WTC11 (cell line): ENCODE data around the gene CORO2B. TPM values are rescaled to one million over a fixed set of nuclear protein-coding genes. Genes with fewer than 3 reads are reported as not detected.

Source experiments
- ATAC-seq: fragments of 200-7000 bp; cut with Tn5 transposase; 2 replicates; pipeline ENCODE4 v1.10.0; 2021; ENCODE audit warnings: mild to moderate bottlenecking, moderate library complexity
- CTCF ChIA-PET: fragments of 300-600 bp; sonication (Branson Sonifier 250); formaldehyde crosslinking; loops from one replicate; lab custom pipeline; 2021; ENCODE audit warnings: antibody characterized with exemption; lab: Charles Lee
- POLR2A ChIA-PET: fragments of 350-600 bp; sonication (Branson Sonifier 250); formaldehyde crosslinking; loops from one replicate; lab custom pipeline; 2021; ENCODE audit warnings: antibody characterized with exemption; lab: Charles Lee
- DNase-seq: peaks from one replicate; pipeline ENCODE4 v3.0.0; 2021; ENCODE audit warnings: low spot score
- H3K27ac Mint-ChIP-seq: 2 replicates; pipeline ENCODE4 v1.8.0; 2021; ENCODE audit warnings: mixed read lengths
- H3K27me3 Mint-ChIP-seq: 2 replicates; pipeline ENCODE4 v1.8.0; 2021; ENCODE audit warnings: low read depth, mild to moderate bottlenecking, moderate library complexity, mixed read lengths
- H3K36me3 Mint-ChIP-seq: 2 replicates; pipeline ENCODE4 v1.8.0; 2021; ENCODE audit warnings: mixed read lengths
- H3K4me1 Mint-ChIP-seq: 2 replicates; pipeline ENCODE4 v1.8.0; 2022; ENCODE audit warnings: mixed read lengths
- H3K4me3 Mint-ChIP-seq: 2 replicates; pipeline ENCODE4 v1.8.0; 2021; ENCODE audit warnings: mild to moderate bottlenecking, moderate library complexity, mixed read lengths
- H3K9me3 Mint-ChIP-seq: 2 replicates; pipeline ENCODE4 v1.8.0; 2021; ENCODE audit warnings: mixed read lengths
- ATF1 ChIP-seq: sonication (generic); formaldehyde crosslinking; IDR thresholded peaks from 2 replicates; pipeline ENCODE4 v1.8.1; 2023; ENCODE audit warnings: mild to moderate bottlenecking, moderate library complexity, missing genetic modification reagents
- ELF4 ChIP-seq: sonication (generic); formaldehyde crosslinking; IDR thresholded peaks from 2 replicates; pipeline ENCODE4 v1.8.1; 2022; ENCODE audit warnings: low read depth, mild to moderate bottlenecking, moderate library complexity, missing genetic modification reagents
- FOXP1 ChIP-seq: sonication (generic); formaldehyde crosslinking; IDR thresholded peaks from 2 replicates; pipeline ENCODE4 v1.8.0; 2022; ENCODE audit warnings: missing genetic modification reagents, mild to moderate bottlenecking, moderate library complexity, borderline replicate concordance
- IRF2 ChIP-seq: sonication (generic); formaldehyde crosslinking; IDR thresholded peaks from 2 replicates; pipeline ENCODE4 v1.8.0; 2022; ENCODE audit warnings: low read depth, missing genetic modification reagents, borderline replicate concordance
- JUN ChIP-seq: sonication (generic); formaldehyde crosslinking; IDR thresholded peaks from 2 replicates; pipeline ENCODE4 v1.8.0; 2023; ENCODE audit warnings: mild to moderate bottlenecking, missing genetic modification reagents
- MXD4 ChIP-seq: fragments of 250-450 bp; sonication (Bioruptor Pico); IDR thresholded peaks from 2 replicates; pipeline ENCODE4 v1.8.0; 2021; ENCODE audit warnings: mild to moderate bottlenecking, moderate library complexity, borderline replicate concordance
- NFATC4 ChIP-seq: fragments of 250-450 bp; sonication (Bioruptor Pico); IDR thresholded peaks from 2 replicates; pipeline ENCODE4 v1.9.0; 2021; ENCODE audit warnings: mild to moderate bottlenecking
- NFYB ChIP-seq: sonication (generic); formaldehyde crosslinking; conservative IDR thresholded peaks from 2 replicates; pipeline ENCODE4 v1.8.0; 2022; ENCODE audit warnings: low read depth, missing genetic modification reagents
- NR1H2 ChIP-seq: sonication (generic); formaldehyde crosslinking; IDR thresholded peaks from 2 replicates; pipeline ENCODE4 v1.9.0; 2021; ENCODE audit warnings: mild to moderate bottlenecking, moderate library complexity, missing genetic modification reagents
- SOX15 ChIP-seq: fragments of 250-450 bp; sonication (Bioruptor Pico); IDR thresholded peaks from 2 replicates; pipeline ENCODE4 v1.9.0; 2021; ENCODE audit warnings: mild to moderate bottlenecking
- TCF7 ChIP-seq: sonication (generic); formaldehyde crosslinking; IDR thresholded peaks from 2 replicates; pipeline ENCODE4 v1.8.0; 2022; ENCODE audit warnings: mild to moderate bottlenecking, low read depth, missing genetic modification reagents, moderate library complexity
- ZNF219 ChIP-seq: sonication (generic); formaldehyde crosslinking; IDR thresholded peaks from 2 replicates; pipeline ENCODE4 v1.8.0; 2023; ENCODE audit warnings: missing genetic modification reagents, mild to moderate bottlenecking, borderline replicate concordance
- ZNF396 ChIP-seq: fragments of 250-450 bp; sonication (Bioruptor Pico); IDR thresholded peaks from 2 replicates; pipeline ENCODE4 v1.8.0; 2021; ENCODE audit warnings: mild to moderate bottlenecking, moderate library complexity, borderline replicate concordance
- total RNA-seq: library from RNA; stranded (reverse); gene quantifications from 3 replicates; pipeline ENCODE4 v1.2.3, GENCODE V29; 2021
- TF ChIP-seq, protein P1 (sequence below): fragments of 250-450 bp; sonication (Bioruptor Pico); IDR thresholded peaks from 2 replicates; pipeline ENCODE4 v1.9.0; 2021; ENCODE audit warnings: mild to moderate bottlenecking, borderline replicate concordance
- TF ChIP-seq, protein P2 (sequence below): sonication (generic); formaldehyde crosslinking; IDR thresholded peaks from 2 replicates; pipeline ENCODE4 v1.8.1; 2022; ENCODE audit warnings: low read depth, missing genetic modification reagents, borderline replicate concordance
- TF ChIP-seq, protein P3 (sequence below): sonication (generic); formaldehyde crosslinking; IDR thresholded peaks from 2 replicates; pipeline ENCODE4 v1.8.1; 2023; ENCODE audit warnings: mild to moderate bottlenecking, moderate library complexity, missing genetic modification reagents
- TF ChIP-seq, protein P4 (sequence below): fragments of 250-450 bp; sonication (Bioruptor Pico); IDR thresholded peaks from 2 replicates; pipeline ENCODE4 v2.1.2; 2022; ENCODE audit warnings: mild to moderate bottlenecking, moderate library complexity
- TF ChIP-seq, protein P5 (sequence below): sonication (generic); formaldehyde crosslinking; IDR thresholded peaks from 2 replicates; pipeline ENCODE4 v1.8.0; 2022; ENCODE audit warnings: missing genetic modification reagents
- TF ChIP-seq, protein P6 (sequence below): fragments of 250-450 bp; sonication (Bioruptor Pico); IDR thresholded peaks from 2 replicates; pipeline ENCODE4 v1.9.0; 2021; ENCODE audit warnings: moderate library complexity, mild to moderate bottlenecking, inconsistent platforms, borderline replicate concordance

CORO2B gene
- total RNA-seq, 1 experiment from 2014 or later = 4.9 TPM

DNA sequence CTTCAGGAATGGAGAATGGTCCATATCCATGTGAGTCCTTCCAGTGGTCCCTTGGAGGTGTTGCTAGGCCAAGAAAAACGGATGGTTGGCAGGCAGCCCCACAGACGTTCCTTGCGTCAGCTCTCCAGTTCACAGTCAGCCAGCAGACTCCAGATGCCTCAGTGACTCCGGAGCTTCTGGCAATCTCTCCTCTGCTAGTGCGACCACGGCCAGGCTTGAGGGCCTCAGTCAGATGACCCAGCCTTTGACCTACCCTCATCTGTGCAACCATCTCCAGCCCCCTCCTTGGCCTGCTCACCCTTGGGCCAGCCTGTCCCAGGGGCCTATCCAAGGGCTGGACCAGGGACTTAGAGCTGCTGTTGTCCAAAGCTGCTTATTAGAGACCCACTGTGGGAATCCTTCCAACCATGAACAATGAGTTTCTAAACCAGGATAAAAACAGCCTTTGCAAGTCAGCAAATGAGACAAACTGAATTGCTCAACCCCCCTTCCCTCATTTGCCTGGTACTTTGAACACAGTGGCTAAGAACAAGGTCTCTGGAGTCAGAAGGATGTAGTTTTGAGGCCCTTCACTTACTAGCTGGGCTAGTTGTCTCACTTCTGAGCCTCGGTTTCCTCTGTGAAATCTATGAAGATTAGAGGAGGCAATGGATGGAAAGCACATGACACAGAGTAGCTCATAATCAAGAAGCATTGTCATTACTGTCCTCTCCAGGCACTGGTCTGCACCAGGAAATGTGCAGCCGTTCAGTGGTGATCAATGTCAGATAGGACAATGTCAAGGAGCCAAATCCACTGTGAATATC, 197.1 kb downstream of the CORO2B start:
- no peak for DNase-seq
- Mint-ChIP-seq H3K4me1 (peaks cover 12% of the 10 kb centered on the region), H3K36me3 (peaks cover 30% of the 10 kb centered on the region), H3K9me3 (peaks cover 6% of the 10 kb centered on the region), H3K4me3 (no peak overlapping the region), H3K27me3 (peaks cover 11% of the 10 kb centered on the region; the same call in 1 of the 2 replicates), H3K27ac (no peak overlapping the region)
- ATAC-seq = no peak
- CTCF ChIA-PET = interaction anchor here (1.3 kb wide), 1 partner anchor 100 kb away, joined by 5 read pairs; no protein-coding TSS in a partner anchor
- TF ChIP-seq ELF4 (CRISPR knock-in tag) (no peak), SOX15 (CRISPR knock-in tag) (no peak), NFATC4 (CRISPR knock-in tag) (no peak), JUN (CRISPR knock-in tag) (no peak), IRF2 (CRISPR knock-in tag) (no peak), ATF1 (CRISPR knock-in tag) (no peak), TCF7 (CRISPR knock-in tag) (no peak), NR1H2 (CRISPR knock-in tag) (no peak), FOXP1 (CRISPR knock-in tag) (no peak), ZNF219 (CRISPR knock-in tag) (no peak), ZNF396 (CRISPR knock-in tag) (no peak), MXD4 (CRISPR knock-in tag) (no peak), NFYB (CRISPR knock-in tag) (no peak)
- TF ChIP-seq, protein P1, sequence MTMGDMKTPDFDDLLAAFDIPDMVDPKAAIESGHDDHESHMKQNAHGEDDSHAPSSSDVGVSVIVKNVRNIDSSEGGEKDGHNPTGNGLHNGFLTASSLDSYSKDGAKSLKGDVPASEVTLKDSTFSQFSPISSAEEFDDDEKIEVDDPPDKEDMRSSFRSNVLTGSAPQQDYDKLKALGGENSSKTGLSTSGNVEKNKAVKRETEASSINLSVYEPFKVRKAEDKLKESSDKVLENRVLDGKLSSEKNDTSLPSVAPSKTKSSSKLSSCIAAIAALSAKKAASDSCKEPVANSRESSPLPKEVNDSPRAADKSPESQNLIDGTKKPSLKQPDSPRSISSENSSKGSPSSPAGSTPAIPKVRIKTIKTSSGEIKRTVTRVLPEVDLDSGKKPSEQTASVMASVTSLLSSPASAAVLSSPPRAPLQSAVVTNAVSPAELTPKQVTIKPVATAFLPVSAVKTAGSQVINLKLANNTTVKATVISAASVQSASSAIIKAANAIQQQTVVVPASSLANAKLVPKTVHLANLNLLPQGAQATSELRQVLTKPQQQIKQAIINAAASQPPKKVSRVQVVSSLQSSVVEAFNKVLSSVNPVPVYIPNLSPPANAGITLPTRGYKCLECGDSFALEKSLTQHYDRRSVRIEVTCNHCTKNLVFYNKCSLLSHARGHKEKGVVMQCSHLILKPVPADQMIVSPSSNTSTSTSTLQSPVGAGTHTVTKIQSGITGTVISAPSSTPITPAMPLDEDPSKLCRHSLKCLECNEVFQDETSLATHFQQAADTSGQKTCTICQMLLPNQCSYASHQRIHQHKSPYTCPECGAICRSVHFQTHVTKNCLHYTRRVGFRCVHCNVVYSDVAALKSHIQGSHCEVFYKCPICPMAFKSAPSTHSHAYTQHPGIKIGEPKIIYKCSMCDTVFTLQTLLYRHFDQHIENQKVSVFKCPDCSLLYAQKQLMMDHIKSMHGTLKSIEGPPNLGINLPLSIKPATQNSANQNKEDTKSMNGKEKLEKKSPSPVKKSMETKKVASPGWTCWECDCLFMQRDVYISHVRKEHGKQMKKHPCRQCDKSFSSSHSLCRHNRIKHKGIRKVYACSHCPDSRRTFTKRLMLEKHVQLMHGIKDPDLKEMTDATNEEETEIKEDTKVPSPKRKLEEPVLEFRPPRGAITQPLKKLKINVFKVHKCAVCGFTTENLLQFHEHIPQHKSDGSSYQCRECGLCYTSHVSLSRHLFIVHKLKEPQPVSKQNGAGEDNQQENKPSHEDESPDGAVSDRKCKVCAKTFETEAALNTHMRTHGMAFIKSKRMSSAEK (CRISPR knock-in tag) = no peak
- TF ChIP-seq, protein P2, sequence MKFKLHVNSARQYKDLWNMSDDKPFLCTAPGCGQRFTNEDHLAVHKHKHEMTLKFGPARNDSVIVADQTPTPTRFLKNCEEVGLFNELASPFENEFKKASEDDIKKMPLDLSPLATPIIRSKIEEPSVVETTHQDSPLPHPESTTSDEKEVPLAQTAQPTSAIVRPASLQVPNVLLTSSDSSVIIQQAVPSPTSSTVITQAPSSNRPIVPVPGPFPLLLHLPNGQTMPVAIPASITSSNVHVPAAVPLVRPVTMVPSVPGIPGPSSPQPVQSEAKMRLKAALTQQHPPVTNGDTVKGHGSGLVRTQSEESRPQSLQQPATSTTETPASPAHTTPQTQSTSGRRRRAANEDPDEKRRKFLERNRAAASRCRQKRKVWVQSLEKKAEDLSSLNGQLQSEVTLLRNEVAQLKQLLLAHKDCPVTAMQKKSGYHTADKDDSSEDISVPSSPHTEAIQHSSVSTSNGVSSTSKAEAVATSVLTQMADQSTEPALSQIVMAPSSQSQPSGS (CRISPR knock-in tag) = no peak
- TF ChIP-seq, protein P3, sequence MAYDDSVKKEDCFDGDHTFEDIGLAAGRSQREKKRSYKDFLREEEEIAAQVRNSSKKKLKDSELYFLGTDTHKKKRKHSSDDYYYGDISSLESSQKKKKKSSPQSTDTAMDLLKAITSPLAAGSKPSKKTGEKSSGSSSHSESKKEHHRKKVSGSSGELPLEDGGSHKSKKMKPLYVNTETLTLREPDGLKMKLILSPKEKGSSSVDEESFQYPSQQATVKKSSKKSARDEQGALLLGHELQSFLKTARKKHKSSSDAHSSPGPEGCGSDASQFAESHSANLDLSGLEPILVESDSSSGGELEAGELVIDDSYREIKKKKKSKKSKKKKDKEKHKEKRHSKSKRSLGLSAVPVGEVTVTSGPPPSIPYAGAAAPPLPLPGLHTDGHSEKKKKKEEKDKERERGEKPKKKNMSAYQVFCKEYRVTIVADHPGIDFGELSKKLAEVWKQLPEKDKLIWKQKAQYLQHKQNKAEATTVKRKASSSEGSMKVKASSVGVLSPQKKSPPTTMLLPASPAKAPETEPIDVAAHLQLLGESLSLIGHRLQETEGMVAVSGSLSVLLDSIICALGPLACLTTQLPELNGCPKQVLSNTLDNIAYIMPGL (CRISPR knock-in tag) = no peak
- TF ChIP-seq, protein P4, sequence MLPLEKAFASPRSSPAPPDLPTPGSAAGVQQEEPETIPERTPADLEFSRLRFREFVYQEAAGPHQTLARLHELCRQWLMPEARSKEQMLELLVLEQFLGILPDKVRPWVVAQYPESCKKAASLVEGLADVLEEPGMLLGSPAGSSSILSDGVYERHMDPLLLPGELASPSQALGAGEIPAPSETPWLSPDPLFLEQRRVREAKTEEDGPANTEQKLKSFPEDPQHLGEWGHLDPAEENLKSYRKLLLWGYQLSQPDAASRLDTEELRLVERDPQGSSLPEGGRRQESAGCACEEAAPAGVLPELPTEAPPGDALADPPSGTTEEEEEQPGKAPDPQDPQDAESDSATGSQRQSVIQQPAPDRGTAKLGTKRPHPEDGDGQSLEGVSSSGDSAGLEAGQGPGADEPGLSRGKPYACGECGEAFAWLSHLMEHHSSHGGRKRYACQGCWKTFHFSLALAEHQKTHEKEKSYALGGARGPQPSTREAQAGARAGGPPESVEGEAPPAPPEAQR (CRISPR knock-in tag) = no peak
- TF ChIP-seq, protein P5, sequence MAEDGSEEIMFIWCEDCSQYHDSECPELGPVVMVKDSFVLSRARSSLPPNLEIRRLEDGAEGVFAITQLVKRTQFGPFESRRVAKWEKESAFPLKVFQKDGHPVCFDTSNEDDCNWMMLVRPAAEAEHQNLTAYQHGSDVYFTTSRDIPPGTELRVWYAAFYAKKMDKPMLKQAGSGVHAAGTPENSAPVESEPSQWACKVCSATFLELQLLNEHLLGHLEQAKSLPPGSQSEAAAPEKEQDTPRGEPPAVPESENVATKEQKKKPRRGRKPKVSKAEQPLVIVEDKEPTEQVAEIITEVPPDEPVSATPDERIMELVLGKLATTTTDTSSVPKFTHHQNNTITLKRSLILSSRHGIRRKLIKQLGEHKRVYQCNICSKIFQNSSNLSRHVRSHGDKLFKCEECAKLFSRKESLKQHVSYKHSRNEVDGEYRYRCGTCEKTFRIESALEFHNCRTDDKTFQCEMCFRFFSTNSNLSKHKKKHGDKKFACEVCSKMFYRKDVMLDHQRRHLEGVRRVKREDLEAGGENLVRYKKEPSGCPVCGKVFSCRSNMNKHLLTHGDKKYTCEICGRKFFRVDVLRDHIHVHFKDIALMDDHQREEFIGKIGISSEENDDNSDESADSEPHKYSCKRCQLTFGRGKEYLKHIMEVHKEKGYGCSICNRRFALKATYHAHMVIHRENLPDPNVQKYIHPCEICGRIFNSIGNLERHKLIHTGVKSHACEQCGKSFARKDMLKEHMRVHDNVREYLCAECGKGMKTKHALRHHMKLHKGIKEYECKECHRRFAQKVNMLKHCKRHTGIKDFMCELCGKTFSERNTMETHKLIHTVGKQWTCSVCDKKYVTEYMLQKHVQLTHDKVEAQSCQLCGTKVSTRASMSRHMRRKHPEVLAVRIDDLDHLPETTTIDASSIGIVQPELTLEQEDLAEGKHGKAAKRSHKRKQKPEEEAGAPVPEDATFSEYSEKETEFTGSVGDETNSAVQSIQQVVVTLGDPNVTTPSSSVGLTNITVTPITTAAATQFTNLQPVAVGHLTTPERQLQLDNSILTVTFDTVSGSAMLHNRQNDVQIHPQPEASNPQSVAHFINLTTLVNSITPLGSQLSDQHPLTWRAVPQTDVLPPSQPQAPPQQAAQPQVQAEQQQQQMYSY = no peak
- TF ChIP-seq, protein P6, sequence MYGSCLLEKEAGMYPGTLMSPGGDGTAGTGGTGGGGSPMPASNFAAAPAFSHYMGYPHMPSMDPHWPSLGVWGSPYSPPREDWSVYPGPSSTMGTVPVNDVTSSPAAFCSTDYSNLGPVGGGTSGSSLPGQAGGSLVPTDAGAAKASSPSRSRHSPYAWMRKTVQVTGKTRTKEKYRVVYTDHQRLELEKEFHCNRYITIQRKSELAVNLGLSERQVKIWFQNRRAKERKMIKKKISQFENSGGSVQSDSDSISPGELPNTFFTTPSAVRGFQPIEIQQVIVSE = no peak
- POLR2A ChIA-PET = no interaction called here
